Measurements from ENCODE around the gene PPP1R26.
A peak's percentile ranks its signal among the peaks of the same experiment; 100 is the strongest.

Gene PPP1R26

DNA sequence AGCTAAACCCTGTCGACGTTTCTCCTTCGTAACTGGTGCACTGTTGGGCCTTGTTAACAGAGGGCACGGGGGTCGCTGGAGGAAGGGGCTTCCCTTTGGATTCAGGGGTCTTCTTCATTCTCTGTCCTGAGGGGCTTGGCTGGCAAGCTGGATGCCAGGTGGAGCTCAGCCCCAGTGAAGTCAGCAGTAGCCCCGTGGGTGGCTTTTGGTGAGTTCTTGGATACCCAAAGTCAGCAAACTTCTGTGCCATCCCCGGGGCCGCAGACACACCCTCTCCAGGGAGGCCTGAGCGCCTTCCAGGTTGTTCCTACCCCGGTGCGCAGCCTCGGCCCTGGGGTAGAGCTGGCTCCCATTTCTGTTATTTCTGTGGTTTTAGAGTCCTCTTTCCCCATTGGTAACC, 54.1 kb downstream of the PPP1R26 start:
- no peak for TF ChIP-seq SIN3A (IDR thresholded peaks at IDR 0.05; ENCODE audit: borderline replicate concordance, insufficient read depth, low read length)
- no peak for TF ChIP-seq POLR2AphosphoS5 (IDR thresholded peaks at IDR 0.05; ENCODE audit: low read depth, low read length)
- no peak for TF ChIP-seq REST (IDR thresholded peaks at IDR 0.05; ENCODE audit: insufficient read depth in 1 of 2, low read depth in 2 of 2, low read length in 2 of 2)
- TF ChIP-seq FOXP2 (optimal IDR thresholded peaks at IDR 0.05; ENCODE audit: borderline replicate concordance, extremely low read depth, extremely low read length, insufficient read depth): no peak
- TF ChIP-seq TAF1 (IDR thresholded peaks at IDR 0.05; ENCODE audit: borderline replicate concordance, insufficient read depth, low read length): no peak

DNA sequence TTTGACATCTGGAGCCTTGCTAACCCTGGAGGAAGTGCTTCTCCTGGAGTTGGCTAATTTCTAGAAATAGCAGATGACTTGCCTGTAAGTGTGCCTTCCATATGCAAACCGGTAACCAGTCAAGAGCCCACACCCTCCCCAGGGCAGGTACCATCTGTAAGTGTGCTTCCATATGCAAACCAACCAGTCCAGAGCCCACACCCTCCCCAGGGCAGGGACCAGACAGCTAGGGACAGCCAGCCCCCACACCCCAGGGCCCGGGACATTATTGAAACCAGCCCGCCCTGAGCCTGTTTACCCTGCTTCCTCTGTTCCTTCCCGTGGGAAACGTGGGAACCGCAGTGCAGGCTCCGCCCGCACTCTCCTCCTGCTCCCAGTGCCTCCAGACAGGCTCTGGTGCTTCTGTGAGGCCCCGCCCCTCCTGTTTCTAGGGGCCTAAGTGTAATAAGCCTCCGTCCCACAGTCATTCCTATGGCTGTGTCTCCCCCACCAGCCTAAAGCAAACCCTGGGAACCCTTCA, 54.7 kb downstream of the PPP1R26 start:
- TF ChIP-seq POLR2AphosphoS5 (IDR thresholded peaks at IDR 0.05; ENCODE audit: low read depth, low read length): 0 out of 2 replicates have a peak, but pooled peaks have one; percentile 40

- TF ChIP-seq REST (IDR thresholded peaks at IDR 0.05; ENCODE audit: insufficient read depth in 1 of 2, low read depth in 2 of 2, low read length in 2 of 2) (no peak), FOXP2 (optimal IDR thresholded peaks at IDR 0.05; ENCODE audit: borderline replicate concordance, extremely low read depth, extremely low read length, insufficient read depth) (no peak), SIN3A (IDR thresholded peaks at IDR 0.05; ENCODE audit: borderline replicate concordance, insufficient read depth, low read length) (no peak), POLR2AphosphoS5 (IDR thresholded peaks at IDR 0.05; ENCODE audit: low read depth, low read length) (no peak), TAF1 (IDR thresholded peaks at IDR 0.05; ENCODE audit: borderline replicate concordance, insufficient read depth, low read length) (no peak)
These were observed 56.6 kb downstream of the PPP1R26 start for GRCh38 chr9:135536216-135536615.
